T-helper 1 cell (primary cell): ENCODE measurements around the gene TMEM117.
"Not testable (repeated sequence)": the region's sequence is repeated elsewhere in the genome, so short reads cannot be mapped to it uniquely, and the experiment has no call there.

ENCODE experiments used
- DNase-seq, 5 donors: peaks; one replicate each; pipeline ENCODE4 v3.0.0-alpha.2; 2012 to 2020

TMEM117 gene

GRCh38 chr12:44118946-44119345 lies 283.1 kb downstream of the TMEM117 start:
- no peak for DNase-seq

- DNase-seq: no peak
These were observed 290.9 kb downstream of the TMEM117 start for GRCh38 chr12:44126806-44127205.

DNA sequence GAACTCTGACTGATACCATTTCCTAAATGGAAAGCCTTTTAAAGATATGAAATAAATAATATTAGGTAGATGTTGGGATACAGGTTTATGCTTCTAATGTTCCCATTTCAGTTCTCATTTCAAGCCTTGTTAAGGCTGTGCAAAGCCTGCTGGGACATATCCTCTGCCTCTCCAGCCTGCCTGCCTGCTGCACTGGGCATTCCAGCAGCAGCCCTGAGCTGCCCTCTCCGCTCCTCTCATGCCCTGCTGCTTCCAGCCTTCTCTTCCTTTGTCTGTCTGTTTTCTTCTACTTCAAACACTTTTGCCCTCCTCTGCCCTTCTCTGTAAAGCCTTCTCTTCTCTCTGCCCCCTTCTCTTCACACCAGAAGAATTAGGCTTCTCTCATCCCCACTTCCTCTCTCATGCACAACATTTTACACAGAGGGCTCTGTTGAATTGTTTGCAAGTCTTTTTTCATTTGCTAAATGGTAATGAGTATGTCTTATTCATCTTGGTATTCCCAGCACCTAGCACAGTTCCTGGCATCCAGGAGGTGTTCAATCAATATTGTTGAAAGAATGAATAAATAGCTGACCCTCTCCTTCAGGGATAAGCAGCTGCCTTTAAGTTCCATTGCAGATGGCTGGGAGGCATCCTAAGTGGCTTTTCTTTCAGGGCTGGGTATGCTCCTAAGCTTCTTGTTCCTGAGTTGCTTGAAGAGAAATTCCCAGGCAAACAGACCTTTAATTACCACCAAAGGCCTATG lies 292.3 kb downstream of the TMEM117 start:
- no peak for DNase-seq

DNA sequence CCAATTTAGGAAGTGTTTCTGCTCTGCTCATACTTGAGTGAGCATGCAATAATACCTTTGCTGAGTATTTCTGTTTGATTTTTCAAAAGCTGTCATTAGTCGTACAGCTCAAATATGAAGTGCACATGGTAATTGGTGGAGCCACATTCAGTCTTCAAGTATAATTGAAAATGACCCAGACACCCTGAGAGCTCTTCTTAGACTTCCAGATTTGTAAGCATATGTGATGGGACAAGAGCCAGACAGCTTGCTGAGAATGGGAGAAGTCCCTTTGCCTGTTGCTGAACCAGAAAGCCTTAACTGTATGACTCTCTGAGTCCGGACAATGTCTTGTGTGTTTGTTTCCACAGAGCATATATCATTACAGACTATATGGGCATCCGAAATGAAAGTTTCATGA lies 307.3 kb downstream of the TMEM117 start:
- DNase-seq: no peak

- DNase-seq: no peak
These were observed 313.1 kb downstream of the TMEM117 start for GRCh38 chr12:44148936-44149335.

DNA sequence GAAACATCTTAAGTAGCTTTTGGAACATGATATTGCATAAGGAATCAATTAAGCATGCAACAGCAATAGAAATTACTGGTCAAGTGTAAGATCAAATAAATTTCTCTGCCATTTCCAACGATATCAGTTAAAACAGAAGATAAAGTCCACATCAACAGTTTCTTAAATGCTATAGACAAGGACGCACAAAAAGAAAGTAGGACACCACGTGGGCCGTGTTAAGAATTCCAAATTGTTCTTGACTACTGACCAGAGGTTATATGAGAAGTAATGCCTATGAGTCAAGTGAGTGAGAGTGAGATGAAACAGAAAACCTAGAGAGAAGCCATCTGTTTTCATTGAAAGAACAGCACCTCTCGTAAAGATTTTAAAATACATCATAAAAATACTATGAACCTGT lies 318.2 kb downstream of the TMEM117 start:
- no peak for DNase-seq

DNA sequence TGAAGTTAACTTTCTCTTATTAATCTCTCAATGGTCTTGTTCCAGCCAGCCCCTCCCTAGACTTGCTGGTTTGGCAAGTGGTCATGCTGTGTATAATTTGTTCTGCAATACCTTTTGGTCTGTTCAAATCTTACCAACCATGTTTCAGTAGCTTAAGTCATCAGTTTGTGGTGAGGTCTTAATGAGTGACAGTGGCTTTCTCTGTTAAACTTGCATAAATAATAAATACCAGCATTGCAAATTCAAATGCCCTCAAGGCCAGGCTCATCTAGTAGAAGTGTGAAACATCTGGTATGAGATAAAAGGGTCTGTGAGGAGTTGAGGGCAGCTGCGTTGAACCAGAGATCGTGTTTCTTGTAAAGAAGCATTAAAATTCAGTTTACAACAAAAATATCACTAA lies 319.5 kb downstream of the TMEM117 start:
- no peak for DNase-seq

DNA sequence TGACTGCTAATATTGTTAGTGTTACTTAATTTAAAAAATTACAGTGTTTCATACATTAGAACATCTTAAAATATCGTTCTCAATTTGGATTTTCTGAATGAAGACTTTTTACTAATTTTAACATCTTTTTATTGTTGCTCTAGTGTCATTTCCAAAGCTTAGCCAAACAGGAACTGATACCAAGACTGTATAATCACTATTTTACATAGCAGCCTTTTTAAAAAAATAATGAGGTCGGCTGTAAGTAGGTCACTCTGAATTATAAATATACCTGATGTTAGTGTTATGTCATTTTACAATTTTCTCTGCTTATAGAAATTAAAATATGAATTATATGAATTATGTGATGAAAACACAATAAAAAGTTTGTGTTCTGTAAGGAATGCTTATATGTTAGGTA lies 321.5 kb downstream of the TMEM117 start:
- DNase-seq: no peak

GRCh38 chr12:44158746-44159145 lies 322.9 kb downstream of the TMEM117 start:
- DNase-seq: no peak

GRCh38 chr12:44159216-44159615 lies 323.3 kb downstream of the TMEM117 start:
- no peak for DNase-seq

GRCh38 chr12:44159862-44160261 lies 324.0 kb downstream of the TMEM117 start:
- DNase-seq: no peak

- DNase-seq: no peak
These were observed 327.1 kb downstream of the TMEM117 start for GRCh38 chr12:44162961-44163360.

DNA sequence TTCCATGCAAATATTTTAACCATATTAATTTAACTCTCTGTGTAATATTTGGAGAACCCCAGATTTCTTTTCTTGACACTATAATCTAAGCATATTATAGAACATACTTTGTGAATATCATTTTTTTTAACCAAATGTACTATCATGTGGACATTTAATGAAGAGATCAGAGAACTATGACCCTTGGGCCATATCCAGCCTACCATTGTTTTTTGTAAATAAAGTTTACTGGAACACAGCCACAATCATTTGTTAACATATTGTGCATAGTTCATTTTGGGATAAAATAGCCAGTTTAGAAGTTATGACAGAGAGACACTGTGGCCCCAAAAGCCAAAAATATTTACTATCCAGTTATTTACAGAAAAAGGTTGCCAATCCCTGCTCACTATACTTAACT lies 338.2 kb downstream of the TMEM117 start:
- DNase-seq: no peak

DNA sequence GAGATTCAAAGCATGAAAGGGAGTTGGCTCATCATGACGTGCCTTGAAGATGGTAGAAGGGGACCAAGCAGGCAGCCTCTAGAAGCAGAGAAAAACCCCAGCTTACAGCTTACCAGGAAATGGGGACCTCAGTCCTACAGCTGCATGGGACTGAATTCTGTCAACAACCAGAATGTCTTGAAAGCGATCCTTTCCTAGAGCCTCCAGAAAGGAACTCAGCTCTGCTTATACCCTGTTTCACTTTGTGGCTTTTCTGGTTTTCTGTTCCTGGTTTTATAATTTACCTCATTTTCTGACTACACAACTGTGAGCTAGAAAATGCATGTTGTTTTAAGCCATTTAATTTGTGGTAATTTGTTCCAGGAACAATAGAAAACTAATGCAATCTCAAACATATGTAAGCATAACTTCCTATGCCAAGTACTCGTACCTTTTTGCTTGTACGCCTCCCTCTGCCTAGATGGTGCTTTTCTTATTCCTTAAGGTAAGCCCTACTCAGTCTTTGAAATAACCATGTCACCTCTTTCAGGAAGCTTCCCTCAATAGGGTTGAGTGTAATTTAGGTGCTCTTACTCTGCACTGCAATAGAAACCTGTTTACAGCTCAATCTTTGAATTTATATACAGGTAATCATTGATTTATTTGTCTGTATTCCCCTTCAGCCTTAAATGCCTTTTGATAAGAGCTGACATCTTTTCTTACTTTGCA lies 348.8 kb downstream of the TMEM117 start:
- no peak for DNase-seq

DNA sequence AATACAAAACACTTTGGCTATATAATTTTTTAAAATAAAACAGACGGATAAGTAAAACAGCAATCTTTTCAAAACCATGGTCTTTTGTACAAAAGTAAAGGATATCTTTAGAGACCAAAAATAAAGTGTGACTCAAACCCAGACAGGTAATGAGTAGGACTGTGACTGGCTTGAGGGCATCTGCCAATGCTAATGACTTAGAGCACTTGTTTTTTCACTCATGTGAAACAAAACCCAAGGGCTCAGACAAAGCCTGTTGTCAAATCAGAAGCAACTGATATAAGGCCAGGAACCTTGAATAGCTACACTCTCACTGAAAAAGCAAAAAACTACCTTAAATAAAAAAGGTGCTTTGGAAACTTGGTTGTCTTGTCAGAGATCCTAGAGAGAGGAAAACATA lies 357.4 kb downstream of the TMEM117 start:
- no peak for DNase-seq

- not testable (repeated sequence) for DNase-seq
These were observed 359.8 kb downstream of the TMEM117 start for GRCh38 chr12:44195719-44196118.

DNA sequence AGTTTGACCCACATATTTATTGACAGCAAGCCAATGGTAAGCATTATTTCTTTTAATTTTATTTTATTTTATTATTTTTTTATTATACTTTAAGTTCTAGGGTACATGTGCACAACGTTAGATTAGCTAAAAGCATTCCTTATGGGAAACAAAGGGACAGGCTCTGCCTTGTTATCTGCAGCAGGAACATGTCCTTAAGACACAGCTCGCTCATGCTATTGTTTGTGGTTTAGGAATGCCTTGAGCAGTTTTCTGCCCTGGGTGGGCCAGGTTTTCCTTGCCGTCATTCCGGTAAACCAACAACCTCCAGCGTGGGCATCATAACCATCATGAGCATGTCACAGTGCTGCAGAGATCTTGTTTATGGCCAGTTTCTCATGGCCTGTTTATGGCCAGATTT lies 370.2 kb downstream of the TMEM117 start:
- DNase-seq: no peak

DNA sequence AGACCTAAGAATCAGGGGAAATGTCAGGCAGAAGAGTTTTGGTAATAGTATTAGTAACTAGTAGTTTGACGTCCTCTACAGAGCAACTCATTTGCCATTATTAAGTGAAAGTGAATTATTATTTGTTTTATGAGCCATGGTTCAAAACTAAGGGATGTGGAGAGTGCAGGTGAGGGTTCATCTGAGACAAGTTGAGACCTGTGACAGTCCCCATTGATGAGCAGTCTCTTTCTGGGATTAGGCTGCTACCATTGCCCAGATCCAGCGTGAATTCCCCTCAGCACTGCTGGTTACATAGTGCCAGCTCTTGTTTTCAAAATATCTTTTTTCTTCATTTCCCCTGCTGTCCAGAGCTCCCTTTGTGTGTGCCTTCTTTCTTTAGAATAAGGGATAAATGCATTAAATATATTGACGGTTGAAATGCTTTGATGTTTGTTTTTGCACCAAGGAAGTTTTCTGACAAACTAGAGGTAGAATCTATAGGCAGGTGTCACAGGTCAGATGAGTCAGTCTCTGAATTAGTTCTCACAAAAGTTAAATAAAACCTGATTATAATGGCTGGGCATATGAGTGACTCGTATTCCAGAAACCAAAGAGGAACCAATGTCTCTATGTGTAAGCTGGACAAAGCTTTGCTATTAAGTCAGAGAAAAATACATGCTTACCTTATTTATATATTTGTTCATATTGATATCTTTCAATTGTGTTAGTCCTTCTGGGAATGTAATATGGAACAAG lies 381.4 kb downstream of the TMEM117 start:
- no peak for DNase-seq

DNA sequence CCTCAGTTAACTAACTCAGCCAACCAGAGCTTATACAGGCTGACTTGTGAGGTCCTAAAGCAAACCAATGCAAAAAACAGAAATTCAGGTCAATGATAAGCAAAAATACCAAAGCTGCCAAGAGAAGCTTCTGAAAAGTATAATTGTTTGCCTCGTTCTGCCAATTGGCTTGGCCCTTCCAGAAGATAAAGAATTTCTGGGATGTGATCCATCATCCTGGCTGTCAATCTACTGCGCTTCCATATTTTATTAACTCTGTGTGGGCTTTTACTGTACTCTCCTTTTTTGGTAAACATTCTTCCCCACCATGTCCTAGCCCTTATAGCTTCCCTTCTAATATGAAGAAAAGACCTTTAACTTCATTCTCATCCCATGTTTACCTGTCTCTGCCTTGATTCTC lies 387.9 kb downstream of the TMEM117 start:
- no peak for DNase-seq

DNA sequence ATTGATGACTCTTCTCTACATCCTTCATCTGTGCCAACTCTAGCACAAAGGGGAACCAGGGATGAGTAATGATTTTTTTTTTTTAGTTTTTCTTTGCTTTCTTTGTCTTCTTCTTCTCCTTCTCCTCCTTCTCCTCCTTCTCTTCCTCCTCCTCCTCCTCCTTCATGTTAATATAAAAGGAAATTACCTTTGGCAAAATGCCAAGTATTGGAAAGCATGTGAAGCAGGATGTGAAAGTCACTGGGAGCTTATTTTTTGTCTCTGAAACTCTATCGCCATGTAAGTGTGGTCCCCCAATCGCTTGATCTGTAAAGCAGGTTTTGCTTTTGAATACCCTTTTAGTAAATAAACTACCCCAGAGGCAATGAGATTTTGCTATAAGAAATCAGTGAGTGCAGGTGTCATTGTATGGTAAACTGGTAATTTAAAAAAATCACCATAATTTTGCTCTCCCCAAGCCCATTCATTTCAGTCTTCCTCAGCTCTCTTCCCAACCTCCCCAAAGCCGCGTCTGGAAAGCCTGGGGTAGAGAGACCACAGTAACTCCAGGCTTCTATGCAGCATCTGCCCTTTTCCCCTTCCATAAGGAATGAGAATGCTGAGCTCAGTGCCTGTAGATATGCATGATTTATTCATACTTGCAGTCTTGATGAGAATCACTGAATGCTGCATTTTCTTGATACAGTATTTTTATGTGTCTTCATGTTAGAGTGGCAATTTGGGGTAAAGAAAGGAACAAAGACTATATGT lies 388.7 kb downstream of the TMEM117 start:
- DNase-seq: no peak

GRCh38 chr12:44225149-44225510 lies 389.2 kb downstream of the TMEM117 start:
- no peak for DNase-seq

DNA sequence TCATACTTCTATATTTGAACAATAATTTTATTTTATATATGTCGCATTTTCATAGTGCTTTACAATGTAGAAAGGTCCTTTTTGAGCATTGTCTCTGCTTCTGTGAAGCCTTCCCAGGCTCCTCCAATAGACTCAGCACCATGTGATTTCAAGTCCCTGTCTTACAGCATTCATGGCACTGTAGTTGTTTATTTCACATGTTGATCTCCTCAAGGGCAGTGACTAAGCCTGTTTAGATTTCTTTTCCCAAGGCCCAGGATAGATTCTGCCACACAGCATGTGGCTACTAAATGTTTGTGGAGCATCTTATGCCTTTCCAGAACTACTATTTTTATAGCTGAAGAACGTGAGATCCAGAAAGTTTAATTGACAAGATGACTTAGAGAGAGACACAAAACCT lies 391.7 kb downstream of the TMEM117 start:
- no peak for DNase-seq

DNA sequence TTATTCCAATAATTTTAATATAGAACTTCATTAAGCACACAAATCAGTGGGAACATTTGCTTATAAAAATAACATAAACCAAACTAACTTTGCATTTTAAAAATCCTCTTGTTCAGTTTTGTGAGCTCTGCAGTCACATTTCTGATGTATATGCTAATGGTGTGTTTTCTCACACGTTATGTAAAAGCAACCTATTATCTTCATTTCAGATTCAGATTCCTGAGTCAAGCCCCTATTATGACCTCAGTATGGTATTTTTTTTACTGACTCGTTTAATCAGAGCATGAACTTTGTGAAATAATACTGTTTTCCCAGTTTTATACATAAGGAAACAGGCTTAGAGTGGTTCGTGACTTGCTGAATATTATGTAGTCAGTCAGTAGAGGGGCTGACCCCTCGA lies 394.0 kb downstream of the TMEM117 start:
- no peak for DNase-seq
